K562 (cell line): ENCODE data around the gene ITPK1. TPM values are rescaled to one million over a fixed set of nuclear protein-coding genes. Genes with fewer than 3 reads are reported as not detected.

ENCODE experiments used
- ATAC-seq: fragments of 200-7000 bp; cut with Tn5 transposase; 3 replicates; pipeline ENCODE4 v1.9.1; 2020; ENCODE audit warnings: moderate library complexity
- BruUV-seq: library from RNA; stranded (reverse); fragments of 400-500 nt; replicated peaks from 2 replicates; lab custom pipeline; 2021; lab: Mats Ljungman, UMichigan
- CTCF ChIA-PET: fragments of 300-600 bp; formaldehyde crosslinking; extraction: SDS; loops from one replicate; lab custom pipeline; 2021; ENCODE audit warnings: low intra/inter-chr PET ratio; lab: Yijun Ruan, JAX
- POLR2A ChIA-PET: fragments of 300-600, 350-650 bp; sonication (Branson Sonifier 250); formaldehyde crosslinking; extraction: SDS; loops from one replicate; lab custom pipeline; 2021; ENCODE audit warnings: antibody characterized with exemption, inconsistent platforms; lab: Yijun Ruan, JAX
- DNase-seq, 4 experiments: peaks; one replicate each; pipeline versions ENCODE4 v3.0.0 to v3.0.0-alpha.2; 2011 to 2018; ENCODE audit warnings: low spot score in 3 of 4, mixed read lengths in 3 of 4; ENCODE audit errors: extremely low read depth in 1 of 4
- FAIRE-seq: peaks from 2 replicates; lab custom pipeline; 2011; peaks lifted over from hg19 to GRCh38; lab: Jason Lieb, UNC
- H2AFZ ChIP-seq: 2 replicates; pipeline ENCODE4 v1.6.0; 2011; ENCODE audit warnings: low read depth, low read length, control low read depth, inconsistent platforms
- H3K27ac ChIP-seq: fragments of 200-600 bp; 3 replicates; pipeline ENCODE4 v1.8.0; 2011; ENCODE audit warnings: low read depth, mild to moderate bottlenecking, control low read depth, inconsistent platforms, low read length, moderate library complexity, mixed read lengths; ENCODE audit errors: extremely low read depth
- H3K27me3 ChIP-seq, 2 experiments: fragments of 300-600 bp in 1 of 2; 2 replicates in 1 of 2; 3 replicates in 1 of 2; pipeline versions ENCODE4 v1.6.0 to v1.8.0; 2011; ENCODE audit warnings: inconsistent platforms in 2 of 2, low read length in 2 of 2, mild to moderate bottlenecking in 1 of 2, mixed read lengths in 1 of 2, moderate library complexity in 1 of 2; ENCODE audit not compliant: control insufficient read depth in 2 of 2, insufficient read depth in 2 of 2
- H3K36me3 ChIP-seq: fragments of 300-600 bp; 3 replicates; pipeline ENCODE4 v1.8.0; 2011; ENCODE audit warnings: mild to moderate bottlenecking, low read length, inconsistent platforms; ENCODE audit not compliant: control insufficient read depth, insufficient read depth
- H3K4me1 ChIP-seq, 2 experiments: fragments of 200-600 bp in 1 of 2; replicated peaks in 1 of 2; 2 replicates in 1 of 2; 3 replicates in 1 of 2; pipeline versions ENCODE4 v1.5.1 to v1.8.0; 2011; ENCODE audit warnings: inconsistent platforms in 2 of 2, low read length in 2 of 2, mild to moderate bottlenecking in 1 of 2, mixed read lengths in 1 of 2, moderate library complexity in 1 of 2; ENCODE audit not compliant: control insufficient read depth in 2 of 2, insufficient read depth in 2 of 2
- H3K4me2 ChIP-seq: 2 replicates; pipeline ENCODE4 v1.6.1; 2011; ENCODE audit warnings: low read length, control low read depth, inconsistent platforms, mixed read lengths; ENCODE audit not compliant: insufficient read depth
- H3K4me3 ChIP-seq: fragments of 200-600 bp; sonication (generic), shearing (Covaris generic); 2 replicates; pipeline ENCODE4 v1.5.1; 2016; ENCODE audit warnings: control low read depth, inconsistent platforms
- H3K79me2 ChIP-seq: fragments of 200-600 bp; 3 replicates; pipeline ENCODE4 v1.8.0; 2011; ENCODE audit warnings: low read length, inconsistent platforms; ENCODE audit not compliant: control insufficient read depth, insufficient read depth
- H3K9ac ChIP-seq, 2 experiments: 2 replicates each; pipeline versions ENCODE4 v1.6.0 to v1.6.1; 2011; ENCODE audit warnings: low read depth in 2 of 2, low read length in 2 of 2, control low read depth in 1 of 2, inconsistent platforms in 1 of 2, mild to moderate bottlenecking in 1 of 2, mixed read lengths in 1 of 2; ENCODE audit not compliant: insufficient read depth in 1 of 2
- H3K9me1 ChIP-seq: one replicate; pipeline ENCODE4 v1.6.0; 2011; ENCODE audit warnings: inconsistent platforms, mild to moderate bottlenecking, low read length, moderate library complexity; ENCODE audit not compliant: control insufficient read depth, insufficient read depth
- H3K9me3 ChIP-seq: replicated peaks from 2 replicates; pipeline ENCODE4 v1.5.1; 2011; ENCODE audit warnings: low read depth, low read length, inconsistent platforms; ENCODE audit not compliant: control insufficient read depth, insufficient read depth
- H4K20me1 ChIP-seq: replicated peaks from 2 replicates; pipeline ENCODE4 v1.6.1; 2011; ENCODE audit warnings: low read length, inconsistent platforms, mixed read lengths; ENCODE audit not compliant: control insufficient read depth, insufficient read depth
- POLR2H ChIP-seq: IDR thresholded peaks from 2 replicates; pipeline ENCODE4 v1.6.1; 2016; ENCODE audit warnings: missing genetic modification characterization, low read depth, mild to moderate bottlenecking, control low read depth, missing compliant biosample characterization, moderate library complexity
- TEAD1 ChIP-seq, 2 experiments: fragments of 450-650 bp in 1 of 2; sonication (generic) in 1 of 2; formaldehyde crosslinking; IDR thresholded peaks; 2 replicates each; pipeline versions ENCODE4 v1.4.0 to v1.8.0; 2020 to 2022; ENCODE audit warnings: mild to moderate bottlenecking in 2 of 2, missing genetic modification reagents in 1 of 2
- ZNF354B ChIP-seq: fragments of 250-450 bp; sonication (Bioruptor Pico); IDR thresholded peaks from 2 replicates; pipeline ENCODE4 v1.4.0; 2020
- WGBS: fragments of 100-300 bp; shearing (Covaris generic); methylation state at CpG from one replicate; pipeline ENCODE4 v1.1.6; 2016; ENCODE audit warnings: low coverage, mixed read lengths; ENCODE audit not compliant: insufficient coverage; ENCODE audit errors: missing lambda C conversion rate; 5-methylcytosine and 5-hydroxymethylcytosine counted together
- in situ Hi-C: fragments of 300-500 bp; cut with MboI; formaldehyde crosslinking; loops from 4 replicates; pipeline ENCODE4 v1.15.0; 2018; ENCODE audit warnings: inconsistent platforms, mixed read lengths
- intact Hi-C: fragments of 100-400 bp; cut with micrococcal nuclease; formaldehyde crosslinking; loops from 2 replicates; pipeline ENCODE4 v1.14.2; 2022
- polyA plus RNA-seq, 8 experiments: library from polyadenylated mRNA; depleted of rRNA in 4 of 8; stranded (reverse) in 5 of 8; unstranded in 3 of 8; fragments of >200 nt; fragmentation: Nextera tagmentation in 2 of 8; fragmentation: Illumina TruSeq in 1 of 8; extraction: Ambion mirVana in 2 of 8; extraction: Trizol in 1 of 8; gene quantifications; 2 replicates each; pipeline versions ENCODE4 v1.2.1 to v1.2.3, GENCODE V29; 2011 to 2014; ENCODE audit warnings: inconsistent platforms in 1 of 8, missing spikeins in 1 of 8
- total RNA-seq, 7 experiments: library from RNA; depleted of rRNA in 6 of 7; stranded (reverse); fragments of >200 nt in 6 of 7; fragmentation: Illumina TruSeq in 2 of 7; extraction: Trizol in 2 of 7; gene quantifications; 2 replicates each; pipeline versions ENCODE4 v1.2.1 to v1.2.3, GENCODE V29; 2011 to 2021; ENCODE audit warnings: low replicate concordance in 1 of 7

The ITPK1 gene
- total and polyA plus RNA-seq, 9 of the 15 experiments (the other 6 are each of a cell fraction or from before 2014, with no cell fraction given): 1.2 to 39.2 (median 23.0) TPM

GRCh38 chr14:93015064-93015463 is 100.7 kb downstream of the ITPK1 start:
- Histone ChIP-seq H4K20me1 (peaks cover 2% of the 10 kb centered on the region; the same call in 1 of the 2 replicates), H2AFZ (no peak overlapping the region), H3K9me1 (no peaks in the 10 kb centered on the region), H3K9ac (no peak overlapping the region), H3K36me3 (no peaks in the 10 kb centered on the region; the same call in 2 of the 3 replicates), H3K9me3 (no peaks in the 10 kb centered on the region), H3K27ac (no peak overlapping the region), H3K27me3 (no peaks in the 10 kb centered on the region), H3K4me1 (peaks cover 3 to 17% of the 10 kb centered on the region in 2 experiments; a peak in 4 of 5 replicates), H3K4me2 (no peak overlapping the region), H3K79me2 (no peaks in the 10 kb centered on the region), H3K4me3 (no peak overlapping the region)
- POLR2A ChIA-PET: interaction anchor here (0.6 kb wide), 1 partner anchor 11 kb away, joined by 4 read pairs; no protein-coding TSS in a partner anchor
- no peak for ATAC-seq
- FAIRE-seq: no peak
- no peak for DNase-seq
- intact Hi-C loops: no loop called here
- BruUV-seq: no TSS peak
- 75% methylated on average over 5 of the region's 5 CpGs for WGBS
- in situ Hi-C loops: no loop called here
- CTCF ChIA-PET: no interaction called here
- TF ChIP-seq TEAD1 (CRISPR knock-in tag; IDR thresholded peaks at IDR 0.05): no peak
- no peak for TF ChIP-seq ZNF354B (CRISPR knock-in tag)
- no peak for TF ChIP-seq POLR2H (tag)
